NCI-H524 treated with DMSO at 0.1 percent for 48 hours (cell line): ENCODE results near the gene SIPA1L3.
"Not testable (repeated sequence)": the region's sequence is repeated elsewhere in the genome, so short reads cannot be mapped to it uniquely, and the experiment has no call there.

Experiments
- DNase-seq: peaks from one replicate; lab custom pipeline; 2025; lab: John Stamatoyannopoulos, UW

SIPA1L3 gene

DNA sequence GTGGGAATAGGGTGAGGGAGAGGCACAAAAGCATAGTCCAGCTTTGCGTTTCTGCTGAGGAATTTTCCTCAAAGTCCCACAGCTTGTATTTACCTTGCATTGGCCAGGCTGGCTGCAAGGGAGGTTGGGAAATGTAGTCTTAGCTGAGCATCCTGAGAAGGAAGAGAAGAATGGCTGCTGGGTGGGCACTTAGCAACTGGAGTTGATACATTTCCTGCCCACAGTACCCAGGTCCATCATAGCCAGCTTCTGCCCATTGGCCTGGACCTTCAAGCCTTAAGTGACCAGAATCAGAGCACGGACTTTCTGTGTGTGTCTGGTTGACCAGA is 112.4 kb downstream of the SIPA1L3 start:
- no peak for DNase-seq

DNA sequence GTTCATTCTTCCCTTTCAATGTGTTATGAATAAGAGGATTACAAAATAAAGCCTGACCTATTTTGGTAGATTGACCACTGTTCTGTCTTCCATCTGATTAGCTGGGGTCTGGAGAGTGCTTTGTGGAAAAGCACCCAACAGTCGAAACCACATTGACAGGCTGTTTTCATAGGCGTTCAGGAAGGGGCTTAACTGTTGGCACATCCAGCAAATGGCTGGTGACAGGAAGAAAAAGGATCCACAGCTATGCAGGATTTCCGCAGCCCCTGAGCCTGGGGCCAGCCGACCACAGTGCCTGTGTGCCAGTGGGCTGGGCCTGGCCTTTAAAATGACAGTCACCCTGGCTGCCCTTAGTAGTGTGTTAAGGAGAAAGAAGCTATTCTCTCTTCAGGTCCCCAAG is 113.3 kb downstream of the SIPA1L3 start:
- DNase-seq: no peak

DNA sequence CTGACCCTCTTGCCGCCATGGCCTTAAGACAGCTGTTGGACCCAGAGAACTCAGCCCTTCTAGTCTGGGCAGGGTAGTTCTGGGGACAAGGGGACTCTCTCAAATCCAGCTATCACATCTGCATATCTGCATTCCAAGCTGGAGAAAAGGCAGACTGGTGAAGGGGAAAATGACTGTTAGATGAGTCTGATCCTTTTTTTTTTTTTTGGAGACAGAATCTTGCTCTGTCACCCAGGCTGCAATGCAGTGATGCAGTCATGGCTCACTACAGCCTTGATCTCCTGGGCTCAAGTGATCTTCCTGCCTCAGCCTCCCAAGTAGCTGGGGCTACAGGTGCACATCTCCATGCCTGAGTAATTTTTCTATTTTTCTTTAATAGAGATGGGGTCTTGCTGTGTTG is 114.3 kb downstream of the SIPA1L3 start:
- DNase-seq: no peak

DNA sequence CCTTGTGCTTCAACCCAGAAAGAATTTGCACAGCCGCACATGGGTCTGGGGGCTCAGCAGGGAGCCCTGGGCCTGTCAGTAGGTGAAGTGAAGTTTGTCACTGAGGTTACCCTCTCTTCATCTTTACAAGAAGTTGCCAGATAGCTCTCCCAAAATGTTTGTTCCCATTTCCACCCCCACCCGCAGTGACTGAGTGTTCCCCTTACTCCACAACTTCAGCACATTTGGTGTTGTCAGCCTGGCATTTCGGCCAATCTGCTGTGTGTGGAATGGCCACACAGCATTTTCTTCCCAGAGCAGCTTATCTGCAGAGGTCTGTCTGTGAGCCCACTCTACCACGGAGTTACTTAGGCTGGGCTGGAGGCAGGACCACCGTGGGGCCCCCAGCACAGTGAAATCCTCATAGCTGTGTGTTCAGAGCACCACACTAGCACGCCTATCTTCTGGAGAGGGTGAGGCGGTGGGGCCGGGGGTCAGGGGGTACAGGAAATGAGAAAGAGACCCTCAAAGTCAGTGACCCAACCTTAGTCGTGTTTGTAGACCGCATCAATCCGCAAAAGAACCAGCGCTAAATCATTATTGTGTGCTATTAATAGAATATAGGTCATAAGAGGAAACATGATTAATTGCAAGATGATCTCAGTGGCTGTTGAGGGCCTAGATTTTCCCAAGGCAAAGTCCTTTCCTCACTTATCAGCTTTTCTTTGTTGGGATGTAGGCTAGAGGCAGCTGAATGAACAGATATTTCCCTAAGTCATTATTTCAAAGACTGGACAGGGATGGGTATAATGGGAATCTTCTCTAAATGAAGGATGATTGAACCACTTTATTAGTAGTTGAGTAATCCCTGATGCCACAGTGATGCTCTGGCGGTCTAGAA is 116.0 kb downstream of the SIPA1L3 start:
- DNase-seq: no peak

DNA sequence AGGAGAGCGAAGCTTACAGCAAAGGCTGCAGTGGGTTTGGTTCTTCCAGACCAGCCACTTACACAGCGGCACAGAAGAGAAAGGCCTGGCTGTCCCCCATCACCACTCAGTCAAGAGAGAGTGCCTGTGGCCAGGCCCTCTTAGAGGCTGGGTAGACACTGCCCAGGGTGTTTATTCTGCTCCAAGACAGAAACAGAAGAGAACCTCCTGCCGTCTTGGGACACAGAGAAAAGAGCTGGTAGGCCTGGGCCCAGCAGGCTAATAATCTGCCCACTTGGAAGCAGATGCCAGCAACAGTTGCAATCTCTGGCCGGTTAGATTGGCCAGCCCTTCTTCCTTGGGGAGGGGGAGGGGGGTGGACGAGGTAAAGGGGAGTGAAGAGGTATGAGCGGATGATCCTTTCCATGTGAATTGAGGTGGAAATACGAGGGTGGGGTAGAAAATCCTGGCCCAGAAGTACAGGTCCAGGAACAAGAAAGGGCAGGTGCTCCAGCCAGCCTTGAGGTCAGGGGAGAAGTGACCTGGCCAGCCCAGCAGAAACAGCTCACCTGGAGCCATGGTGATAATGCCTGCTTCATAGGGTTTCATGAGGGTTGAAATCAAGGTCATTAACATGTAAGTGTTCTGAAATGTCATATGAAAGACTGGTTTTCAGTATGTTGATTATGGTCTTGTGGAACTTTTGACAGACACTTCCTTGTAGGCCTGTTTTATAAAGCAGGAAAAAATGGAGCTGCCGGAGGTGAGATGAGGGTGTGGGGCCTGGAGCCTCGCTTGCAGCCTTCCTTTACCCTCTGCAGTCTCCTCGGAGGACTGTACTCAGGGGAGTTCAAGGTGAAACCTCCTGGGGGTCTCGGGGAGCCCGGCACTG is 116.9 kb downstream of the SIPA1L3 start:
- DNase-seq: no peak

DNA sequence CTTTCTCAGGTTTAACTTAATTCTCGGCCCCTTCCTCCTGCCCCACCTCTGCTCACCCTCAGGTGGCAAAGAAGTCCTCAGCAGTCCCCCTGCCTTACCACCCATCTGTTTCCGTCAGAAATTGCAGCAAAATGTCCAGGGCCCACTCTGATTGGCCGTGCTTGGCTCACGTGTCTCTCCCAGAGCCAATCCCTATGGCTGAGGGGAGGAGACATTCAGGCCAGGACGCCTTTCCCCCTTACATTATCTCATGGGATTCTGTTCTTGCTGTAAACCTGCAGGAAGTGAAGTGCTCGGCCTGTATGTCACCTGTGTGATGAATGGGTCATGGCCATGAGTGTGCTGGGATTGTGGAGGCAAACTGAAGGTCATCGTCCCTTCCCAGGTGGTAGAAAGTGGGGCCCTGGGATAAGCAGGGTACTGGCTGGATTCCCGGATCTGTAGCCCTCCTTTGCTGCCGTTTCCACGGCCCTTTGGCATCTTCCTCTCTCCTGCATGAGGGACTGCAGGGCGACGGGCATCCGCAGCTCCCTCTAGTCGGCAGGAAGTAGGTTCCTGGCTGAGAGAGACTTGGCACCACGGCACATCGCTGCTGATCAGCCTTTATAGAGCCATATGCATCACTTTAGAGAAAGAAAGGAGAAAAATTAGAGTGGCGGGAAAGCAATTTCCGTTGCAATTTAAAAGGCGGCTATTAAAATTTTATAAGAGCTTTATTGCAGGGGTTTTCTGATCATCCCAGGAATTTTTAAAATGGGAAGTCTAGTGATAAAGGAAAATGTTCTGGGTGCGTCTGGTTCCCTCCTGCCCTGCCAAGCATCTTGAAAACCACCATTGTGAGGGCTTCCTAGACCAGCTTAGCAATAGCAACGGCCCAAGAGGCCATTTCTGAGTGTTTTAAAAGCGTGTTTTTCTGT is 118.2 kb downstream of the SIPA1L3 start:
- DNase-seq: no peak

DNA sequence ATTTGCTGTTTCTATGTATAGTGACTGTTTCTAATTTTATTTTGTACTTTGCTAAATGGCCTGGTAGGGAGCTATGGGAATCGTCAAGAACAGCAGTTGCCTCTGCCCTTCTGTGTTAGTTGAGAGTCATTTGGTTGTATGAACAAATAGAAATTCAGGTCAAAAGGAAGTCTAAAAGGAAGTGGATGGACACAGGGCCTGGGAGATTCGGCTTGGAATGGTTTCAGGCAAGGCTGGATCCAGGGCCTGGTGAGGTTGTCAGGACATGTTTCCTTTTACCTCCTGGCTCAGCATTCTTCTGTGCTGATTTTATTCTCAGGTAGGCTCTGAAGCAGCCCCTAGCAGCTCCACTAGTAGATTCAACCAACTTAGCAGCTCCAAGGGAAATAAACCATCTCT is 118.9 kb downstream of the SIPA1L3 start:
- DNase-seq: no peak

- no peak for DNase-seq
These were observed 122.0 kb downstream of the SIPA1L3 start for GRCh38 chr19:38028913-38029510.

GRCh38 chr19:38030001-38030400 is 123.0 kb downstream of the SIPA1L3 start:
- DNase-seq: not testable (repeated sequence)

GRCh38 chr19:38030686-38031422 is 123.8 kb downstream of the SIPA1L3 start:
- DNase-seq: no peak

DNA sequence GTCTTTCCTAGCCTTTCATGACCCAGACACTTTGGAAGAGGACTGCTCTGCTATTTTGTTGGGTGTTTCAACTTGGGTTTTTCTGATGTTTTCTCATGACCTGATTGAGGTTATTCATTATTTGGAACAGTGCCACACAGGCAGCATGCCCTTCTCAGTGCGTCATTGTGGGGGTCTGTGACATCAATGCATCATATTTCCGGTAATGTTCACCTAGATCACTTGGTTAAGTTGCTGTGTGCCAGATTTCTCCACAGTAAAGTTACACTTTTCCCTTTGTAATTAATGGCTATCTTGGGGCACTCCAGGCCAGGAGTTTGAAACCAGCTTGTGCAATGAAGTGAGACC is 124.4 kb downstream of the SIPA1L3 start:
- no peak for DNase-seq

- no peak for DNase-seq
These were observed 125.1 kb downstream of the SIPA1L3 start for GRCh38 chr19:38032151-38032550.

DNA sequence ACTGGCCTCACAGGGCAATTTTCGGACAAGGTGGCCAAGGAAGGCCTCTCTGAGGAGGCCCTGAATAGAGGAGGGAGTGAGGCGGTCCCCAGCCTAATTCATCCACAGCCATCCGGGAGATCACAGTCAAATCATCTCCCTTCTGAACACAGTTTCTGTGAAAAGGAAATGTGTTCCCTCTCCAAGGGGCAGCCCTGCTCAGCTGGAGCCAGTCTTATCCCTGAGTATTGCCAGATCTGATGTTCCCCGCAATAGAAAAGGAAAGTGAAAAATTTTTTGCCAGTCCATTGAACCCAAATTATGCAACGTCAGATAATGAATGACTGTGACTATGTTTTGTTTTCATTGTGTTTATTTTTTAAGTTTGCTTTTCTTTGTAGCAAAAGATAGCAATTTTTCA is 125.9 kb downstream of the SIPA1L3 start:
- DNase-seq: no peak

GRCh38 chr19:38033658-38034491 is 126.9 kb downstream of the SIPA1L3 start:
- no peak for DNase-seq

DNA sequence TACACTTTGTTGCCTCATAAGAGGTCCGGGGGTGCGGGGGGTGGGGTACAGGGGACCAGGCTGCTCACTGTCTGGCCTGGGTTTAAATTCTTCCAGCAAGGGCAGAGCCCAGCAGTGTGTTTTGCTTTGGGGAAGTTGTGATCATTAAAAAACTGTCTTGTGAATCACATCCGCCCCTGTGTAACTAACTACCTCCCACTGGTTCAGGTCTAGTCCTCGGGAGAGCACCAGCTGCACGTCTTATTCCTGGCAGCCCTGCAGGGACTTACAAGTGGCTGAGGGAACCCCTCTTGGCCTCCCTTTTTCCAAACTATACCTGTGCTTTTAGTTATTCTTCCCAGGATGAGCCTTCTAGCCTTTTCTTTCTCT is 127.5 kb downstream of the SIPA1L3 start:
- no peak for DNase-seq

- DNase-seq: peak; percentile 98
These were observed 128.8 kb downstream of the SIPA1L3 start for GRCh38 chr19:38035515-38036495.

- DNase-seq: peak; percentile 80
These were observed 130.0 kb downstream of the SIPA1L3 start for GRCh38 chr19:38036707-38037611.

DNA sequence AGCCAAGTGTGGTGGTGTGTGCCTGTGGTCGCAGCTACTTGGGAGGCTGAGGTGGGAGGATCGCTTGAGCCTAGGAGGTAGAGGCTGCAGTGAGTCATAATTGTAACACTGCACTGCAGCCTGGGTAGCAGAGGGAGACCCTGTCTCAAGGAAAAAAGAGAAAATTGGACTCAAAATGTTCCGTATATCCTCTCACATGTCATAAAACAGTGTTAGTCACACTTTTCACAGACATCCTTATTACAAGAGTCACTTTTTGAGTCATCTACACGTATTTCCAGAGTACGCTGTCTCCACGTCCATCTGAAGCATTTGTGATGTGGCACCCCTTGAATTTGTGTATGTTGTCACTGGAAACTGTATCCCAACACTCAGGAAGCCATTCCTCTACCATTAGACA is 133.0 kb downstream of the SIPA1L3 start:
- no peak for DNase-seq
